ENCODE data around the gene STK24.

DNA sequence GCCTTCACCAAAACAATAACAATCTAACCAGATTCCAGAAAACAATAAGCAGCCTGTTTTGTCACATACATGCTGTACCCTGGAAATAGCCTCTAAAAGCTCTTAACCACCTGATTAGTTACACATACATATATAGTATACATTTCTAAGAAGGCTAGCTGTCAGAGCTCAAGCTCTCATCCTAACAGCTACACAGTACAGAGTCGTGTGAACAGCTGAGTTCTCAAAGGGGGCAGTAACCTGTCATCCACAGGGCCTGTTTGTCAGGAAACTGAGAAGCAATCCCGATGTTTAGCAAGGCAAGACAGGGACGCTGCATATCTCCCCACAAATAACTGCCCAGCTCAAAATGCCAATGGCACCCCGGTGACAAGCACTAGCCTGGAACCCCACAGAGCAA, 56.9 kb downstream of the STK24 start:
- no peak for TF ChIP-seq POLR2AphosphoS5 (IDR thresholded peaks at IDR 0.05; ENCODE audit: low read depth, low read length)
- no peak for TF ChIP-seq EZH2 (IDR thresholded peaks at IDR 0.05; ENCODE audit: low read depth, low read length, severe bottlenecking)
